ENCODE measurements around the gene SMIM41. TPM values are rescaled to one million over a fixed set of nuclear protein-coding genes. Genes with fewer than 3 reads are reported as not detected.

The SMIM41 gene
- total RNA-seq, 1 donor from 2014 or later = not detected

DNA sequence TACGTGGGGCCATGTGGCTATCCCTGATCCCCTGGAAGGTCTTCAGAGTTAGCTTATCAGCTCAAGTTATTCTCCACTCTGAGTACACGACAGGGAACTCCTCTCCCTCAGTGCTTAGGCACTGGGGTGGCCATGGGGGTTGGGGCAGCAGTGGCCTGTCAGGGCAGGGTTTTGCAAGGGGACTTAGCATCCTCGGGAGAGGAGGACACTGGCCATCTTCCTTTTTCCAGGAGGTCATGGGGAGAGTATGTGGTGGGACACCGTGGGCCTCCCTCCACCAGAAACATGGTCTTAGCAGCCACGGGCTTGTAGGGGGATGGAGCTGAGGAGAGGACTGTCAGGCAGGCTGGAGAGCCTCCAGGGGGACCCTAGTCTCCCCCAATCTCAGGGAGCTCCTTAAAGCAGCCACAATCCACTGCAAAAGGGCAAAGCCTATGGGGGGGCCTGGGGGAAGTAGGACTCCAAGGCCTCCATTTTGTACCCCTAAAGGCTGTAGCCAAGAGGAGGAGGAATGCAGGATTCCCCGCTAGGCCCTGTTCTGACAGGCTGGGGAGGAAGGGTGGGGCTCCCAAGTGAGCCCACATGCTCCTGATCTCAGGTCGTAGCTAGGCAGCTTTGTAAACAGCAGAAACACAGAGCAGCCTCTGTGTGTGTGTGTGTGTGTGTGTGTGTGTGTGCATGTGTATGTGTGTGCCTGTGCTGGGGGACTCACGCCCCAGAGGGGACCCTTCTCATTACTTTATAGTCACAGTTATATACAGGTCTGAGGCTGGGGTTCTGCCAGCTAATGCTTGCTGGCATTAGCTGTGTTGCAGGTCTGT lies 75.8 kb downstream of the SMIM41 start:
- Mint-ChIP-seq H3K4me1 (ENCODE audit: low read depth) (peaks cover 4% of the 10 kb centered on the region), H3K9me3 (ENCODE audit: low read depth) (no peaks in the 10 kb centered on the region), H3K27me3 (peaks cover 16% of the 10 kb centered on the region), H3K4me3 (ENCODE audit: low read depth) (no peak overlapping the region), H3K36me3 (ENCODE audit: insufficient read depth) (no peaks in the 10 kb centered on the region), H3K27ac (no peak overlapping the region)
- no peak for DNase-seq (ENCODE audit: low spot score, unreplicated experiment)
- TF ChIP-seq, protein P1, sequence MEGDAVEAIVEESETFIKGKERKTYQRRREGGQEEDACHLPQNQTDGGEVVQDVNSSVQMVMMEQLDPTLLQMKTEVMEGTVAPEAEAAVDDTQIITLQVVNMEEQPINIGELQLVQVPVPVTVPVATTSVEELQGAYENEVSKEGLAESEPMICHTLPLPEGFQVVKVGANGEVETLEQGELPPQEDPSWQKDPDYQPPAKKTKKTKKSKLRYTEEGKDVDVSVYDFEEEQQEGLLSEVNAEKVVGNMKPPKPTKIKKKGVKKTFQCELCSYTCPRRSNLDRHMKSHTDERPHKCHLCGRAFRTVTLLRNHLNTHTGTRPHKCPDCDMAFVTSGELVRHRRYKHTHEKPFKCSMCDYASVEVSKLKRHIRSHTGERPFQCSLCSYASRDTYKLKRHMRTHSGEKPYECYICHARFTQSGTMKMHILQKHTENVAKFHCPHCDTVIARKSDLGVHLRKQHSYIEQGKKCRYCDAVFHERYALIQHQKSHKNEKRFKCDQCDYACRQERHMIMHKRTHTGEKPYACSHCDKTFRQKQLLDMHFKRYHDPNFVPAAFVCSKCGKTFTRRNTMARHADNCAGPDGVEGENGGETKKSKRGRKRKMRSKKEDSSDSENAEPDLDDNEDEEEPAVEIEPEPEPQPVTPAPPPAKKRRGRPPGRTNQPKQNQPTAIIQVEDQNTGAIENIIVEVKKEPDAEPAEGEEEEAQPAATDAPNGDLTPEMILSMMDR (IDR thresholded peaks at IDR 0.05; ENCODE audit: unreplicated experiment) = no peak

DNA sequence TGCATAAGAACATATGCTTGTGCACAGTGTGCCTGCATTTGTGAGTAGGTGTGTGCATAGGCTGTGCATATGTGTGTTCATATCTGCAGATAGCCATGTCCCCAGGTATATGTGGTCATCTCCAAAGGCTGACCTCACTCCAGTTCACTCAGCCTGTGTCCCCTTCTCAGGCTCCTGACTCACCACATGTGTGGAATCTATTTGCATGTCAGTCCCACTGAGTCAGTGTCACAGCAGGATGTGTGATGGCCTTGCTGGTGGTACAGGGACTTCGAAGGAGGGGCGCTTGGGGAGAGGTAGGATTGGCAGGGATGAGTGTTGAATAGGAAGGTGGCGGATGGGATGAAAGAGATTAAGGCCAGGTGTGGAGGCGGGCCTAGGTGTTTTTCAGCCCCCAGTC lies 76.8 kb downstream of the SMIM41 start:
- TF ChIP-seq, protein P1 (IDR thresholded peaks at IDR 0.05; ENCODE audit: unreplicated experiment) = no peak
- no peak overlapping the region for H3K4me3 Mint-ChIP-seq (ENCODE audit: low read depth)
- H3K9me3 Mint-ChIP-seq (ENCODE audit: low read depth) = no peaks in the 10 kb centered on the region
- H3K4me1 Mint-ChIP-seq (ENCODE audit: low read depth) = peaks cover 4% of the 10 kb centered on the region
- peaks cover 11% of the 10 kb centered on the region for H3K27me3 Mint-ChIP-seq
- DNase-seq (ENCODE audit: low spot score, unreplicated experiment) = no peak
- no peaks in the 10 kb centered on the region for H3K36me3 Mint-ChIP-seq (ENCODE audit: insufficient read depth)
- H3K27ac Mint-ChIP-seq = no peak overlapping the region

DNA sequence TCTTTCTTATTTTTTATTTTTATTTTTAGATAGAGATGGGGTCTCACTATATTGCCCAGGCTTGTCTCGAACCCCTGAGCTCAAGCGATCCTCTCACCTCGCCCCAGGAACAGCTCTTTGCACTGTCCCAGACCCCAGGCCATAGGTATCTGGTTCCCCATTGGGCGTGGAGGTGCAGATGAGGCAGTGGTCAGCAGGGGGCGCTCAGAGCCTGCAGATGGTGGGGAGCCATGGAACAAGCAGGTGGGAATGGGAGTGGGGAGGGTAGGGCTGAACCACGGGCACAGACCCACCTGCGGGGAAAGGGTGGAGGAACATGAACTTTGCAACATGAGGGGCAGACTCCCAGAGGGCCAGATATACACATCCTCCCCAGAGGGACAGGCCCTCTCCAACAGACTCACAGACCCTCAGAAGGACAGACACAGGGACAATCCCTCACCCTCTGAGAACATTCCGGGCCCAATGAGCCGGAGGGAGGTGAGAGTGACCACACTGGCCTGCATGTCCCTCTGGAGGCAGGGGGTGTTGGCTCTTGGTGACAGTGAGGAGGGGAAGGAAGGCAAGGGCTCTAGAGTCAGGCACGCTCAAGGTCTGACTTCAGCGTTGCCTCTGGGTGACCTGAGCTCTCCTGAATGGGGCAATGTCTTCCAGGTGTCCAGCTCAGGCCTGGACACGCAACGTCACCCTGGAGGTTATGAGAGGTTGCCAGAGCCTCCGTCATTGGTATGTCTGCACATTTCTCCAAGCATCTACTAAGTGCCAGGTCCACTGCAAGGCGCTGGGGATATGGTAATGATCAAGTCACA lies 77.5 kb downstream of the SMIM41 start:
- Mint-ChIP-seq H3K36me3 (ENCODE audit: insufficient read depth) (no peaks in the 10 kb centered on the region), H3K9me3 (ENCODE audit: low read depth) (no peaks in the 10 kb centered on the region), H3K4me3 (ENCODE audit: low read depth) (no peak overlapping the region), H3K27ac (no peak overlapping the region), H3K27me3 (peaks cover 5% of the 10 kb centered on the region), H3K4me1 (ENCODE audit: low read depth) (peaks cover 4% of the 10 kb centered on the region)
- TF ChIP-seq, protein P1 (IDR thresholded peaks at IDR 0.05; ENCODE audit: unreplicated experiment) = peak; percentile 96
- DNase-seq (ENCODE audit: low spot score, unreplicated experiment) = peak; percentile 81

DNA sequence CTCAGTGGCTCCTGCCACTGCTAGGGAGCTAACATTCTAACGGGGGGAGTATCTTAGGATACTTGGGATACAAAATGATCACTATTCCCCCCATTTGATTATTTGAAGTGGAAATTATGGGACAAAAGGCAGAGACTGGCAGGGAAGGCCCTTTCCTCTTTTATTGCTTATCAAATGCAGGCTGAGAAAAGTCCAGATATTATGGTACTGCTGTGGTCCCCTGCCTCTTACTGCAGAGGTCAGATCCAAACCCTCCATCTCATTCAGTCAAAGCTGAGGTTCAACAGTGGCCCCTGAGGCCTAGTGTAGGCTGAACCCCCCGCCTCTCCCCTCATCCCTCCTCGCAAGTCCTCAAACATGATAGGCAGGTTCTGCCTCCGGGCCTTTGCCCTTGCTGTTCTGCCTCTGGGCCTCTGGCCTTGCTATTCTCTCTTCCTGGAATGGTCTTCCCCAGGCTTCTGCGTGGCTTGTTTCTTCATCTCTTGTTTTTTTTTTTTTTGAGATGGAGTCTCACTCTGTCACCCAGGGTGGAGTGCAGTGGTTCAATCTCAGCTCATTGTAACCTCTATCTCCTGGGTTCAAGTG lies 78.2 kb downstream of the SMIM41 start:
- Mint-ChIP-seq H3K4me1 (ENCODE audit: low read depth) (peaks cover 4% of the 10 kb centered on the region), H3K9me3 (ENCODE audit: low read depth) (no peaks in the 10 kb centered on the region), H3K27me3 (peaks cover 4% of the 10 kb centered on the region), H3K36me3 (ENCODE audit: insufficient read depth) (no peaks in the 10 kb centered on the region), H3K4me3 (ENCODE audit: low read depth) (no peak overlapping the region), H3K27ac (no peak overlapping the region)
- DNase-seq (ENCODE audit: low spot score, unreplicated experiment) = no peak
- TF ChIP-seq, protein P1 (IDR thresholded peaks at IDR 0.05; ENCODE audit: unreplicated experiment) = no peak

Other genes with a start within 250 kb of the SMIM41 start
- 44.5 and 46.7 TPM in 2 replicates for gene FIGNL2, start 231.0 kb upstream of the SMIM41 start, total RNA-seq
- gene ANKRD33, start 191.6 kb upstream of the SMIM41 start, total RNA-seq = 0.14 and 0.44 TPM in 2 replicates
- gene ACVRL1, start 172.2 kb upstream of the SMIM41 start, total RNA-seq = 0.18 TPM in 1 of 2 replicates, not detected in the other
- gene ACVR1B, start 128.0 kb upstream of the SMIM41 start, total RNA-seq = 65.1 and 65.7 TPM in 2 replicates
- 12.5 and 15.5 TPM in 2 replicates for gene TAMALIN, start 72.8 kb upstream of the SMIM41 start, total RNA-seq
- gene NR4A1, start 28.3 kb upstream of the SMIM41 start, total RNA-seq = 21.7 and 22.8 TPM in 2 replicates
- gene ATG101, start 9.7 kb upstream of the SMIM41 start, total RNA-seq = 23.5 and 26.4 TPM in 2 replicates
- 0.07 and 0.20 TPM in 2 replicates for gene KRT80, start 112.3 kb downstream of the SMIM41 start, total RNA-seq
- 11.6 and 18.2 TPM in 2 replicates for gene KRT7, start 153.5 kb downstream of the SMIM41 start, total RNA-seq
- not detected in 2 replicates for gene KRT86, start 194.9 kb downstream of the SMIM41 start, total RNA-seq
- not detected in 2 replicates for gene KRT81, start 211.8 kb downstream of the SMIM41 start, total RNA-seq
- not detected in 2 replicates for gene KRT83, start 241.7 kb downstream of the SMIM41 start, total RNA-seq

Data from progenitor cell of endocrine pancreas (in vitro differentiated cells).